CD4-positive, alpha-beta T cell (primary cell): ENCODE data around the gene IGF2BP2. TPM values are rescaled to one million over a fixed set of nuclear protein-coding genes. Genes with fewer than 3 reads are reported as not detected.

Experiments used
- ATAC-seq: fragments of 200-7000 bp; cut with Tn5 transposase; one replicate; pipeline ENCODE4 v1.10.0; 2022; ENCODE audit warnings: mild to moderate bottlenecking; ENCODE audit not compliant: poor library complexity
- CTCF ChIA-PET: fragments of 350-600 bp; sonication (Branson Sonifier 250); formaldehyde crosslinking; loops from one replicate; lab custom pipeline; 2021; ENCODE audit warnings: antibody characterized with exemption, inconsistent platforms; lab: Charles Lee
- POLR2A ChIA-PET: fragments of 350-600 bp; sonication (Branson Sonifier 250); formaldehyde crosslinking; loops from one replicate; lab custom pipeline; 2021; ENCODE audit warnings: antibody characterized with exemption, inconsistent platforms; lab: Charles Lee
- DNase-seq, 14 experiments: peaks; one replicate each; pipeline ENCODE4 v3.0.0-alpha.2; 2013 to 2020; ENCODE audit warnings: mixed read lengths in 2 of 14
- H3K27ac ChIP-seq, 2 donors: one replicate each; pipeline versions ENCODE4 v1.5.1 to v1.7.0; 2013; ENCODE audit warnings: low read length in 2 of 2, low read depth in 1 of 2, mild to moderate bottlenecking in 1 of 2
- H3K27me3 ChIP-seq, 2 experiments: 1 replicate in 1 of 2; 2 replicates in 1 of 2; pipeline versions ENCODE4 v1.6.1 to v1.7.0; 2013; ENCODE audit warnings: low read length in 2 of 2, control low read depth in 1 of 2, mild to moderate bottlenecking in 1 of 2, moderate library complexity in 1 of 2; ENCODE audit not compliant: insufficient read depth in 2 of 2, control insufficient read depth in 1 of 2
- H3K36me3 ChIP-seq: one replicate; pipeline ENCODE4 v1.6.1; 2013; ENCODE audit warnings: low read length, control low read depth; ENCODE audit not compliant: insufficient read depth
- H3K4me1 ChIP-seq: one replicate; pipeline ENCODE4 v1.6.1; 2013; ENCODE audit warnings: low read length, control low read depth; ENCODE audit not compliant: insufficient read depth
- H3K4me3 ChIP-seq: one replicate; pipeline ENCODE4 v1.5.1; 2013; ENCODE audit warnings: mild to moderate bottlenecking, low read length, moderate library complexity
- H3K9me3 ChIP-seq, 2 experiments: 1 replicate in 1 of 2; 2 replicates in 1 of 2; pipeline versions ENCODE4 v1.6.1 to v1.7.0; 2013; ENCODE audit warnings: low read length in 2 of 2, mild to moderate bottlenecking in 2 of 2, control low read depth in 1 of 2, moderate library complexity in 1 of 2; ENCODE audit not compliant: control insufficient read depth in 1 of 2, insufficient read depth in 1 of 2
- H3K27ac Mint-ChIP-seq: one replicate; pipeline ENCODE4 v1.8.0; 2020; ENCODE audit warnings: mixed read lengths
- H3K27me3 Mint-ChIP-seq: one replicate; pipeline ENCODE4 v1.8.0; 2021; ENCODE audit warnings: mixed read lengths
- H3K36me3 Mint-ChIP-seq: one replicate; pipeline ENCODE4 v1.8.0; 2021; ENCODE audit warnings: low read depth, mixed read lengths
- H3K4me1 Mint-ChIP-seq: one replicate; pipeline ENCODE4 v1.8.0; 2021; ENCODE audit warnings: low read depth, mixed read lengths
- H3K4me3 Mint-ChIP-seq: one replicate; pipeline ENCODE4 v1.8.0; 2020; ENCODE audit warnings: mild to moderate bottlenecking, mixed read lengths
- H3K9me3 Mint-ChIP-seq: one replicate; pipeline ENCODE4 v1.8.0; 2020; ENCODE audit warnings: mixed read lengths
- CTCF ChIP-seq: fragments of 200-600 bp; IDR thresholded peaks from one replicate; pipeline ENCODE4 v1.8.0; 2022; ENCODE audit warnings: antibody characterized with exemption, mild to moderate bottlenecking
- intact Hi-C, 2 experiments: fragments of 100-400 bp; cut with DNase I in 1 of 2; cut with micrococcal nuclease in 1 of 2; formaldehyde crosslinking; loops; one replicate each; pipeline versions ENCODE4 v1.15.1 to v1.9.0; 2023 to 2025; cut with DNase I, micrococcal nuclease
- total RNA-seq, 174 experiments: library from RNA in 2 of 174; stranded (reverse) in 2 of 174; gene quantifications; one replicate each; pipeline ENCODE4 v1.2.3 and lab custom pipeline; 2021 to 2026

The IGF2BP2 gene
- total RNA-seq, 2 experiments from 2014 or later, result 0.25 to 0.50 TPM

- H3K27ac ChIP-seq, result no peak overlapping the region
- H3K9me3 ChIP-seq, result no peaks in the 10 kb centered on the region
- no peak for TF ChIP-seq CTCF
- POLR2A ChIA-PET, result no interaction called here
- intact Hi-C loops, result no loop called here
- H3K4me1 ChIP-seq, result no peaks in the 10 kb centered on the region
- ATAC-seq (no peak), DNase-seq (no peak)
- peaks cover 8% of the 10 kb centered on the region for H3K27me3 Mint-ChIP-seq
- H3K9me3 Mint-ChIP-seq, result no peaks in the 10 kb centered on the region
- H3K4me3 ChIP-seq, result no peak overlapping the region
- H3K27ac Mint-ChIP-seq, result no peak overlapping the region
- H3K36me3 Mint-ChIP-seq, result no peaks in the 10 kb centered on the region
- H3K4me1 Mint-ChIP-seq, result no peaks in the 10 kb centered on the region
- no peaks in the 10 kb centered on the region for H3K36me3 ChIP-seq
- H3K27me3 ChIP-seq, result no peaks in the 10 kb centered on the region
- CTCF ChIA-PET, result interaction anchor here (0.5 kb wide), 1 partner anchor 15 kb away, joined by 3 read pairs; no protein-coding TSS in a partner anchor
- no peak overlapping the region for H3K4me3 Mint-ChIP-seq
Measured at GRCh38 chr3:185866995-185867394, 42.2 kb upstream of the IGF2BP2 start.

- no peaks in the 10 kb centered on the region for H3K36me3 ChIP-seq
- intact Hi-C loops, result no loop called here
- H3K27ac ChIP-seq, result no peak overlapping the region
- no peak for DNase-seq
- no peak for ATAC-seq
- Mint-ChIP-seq H3K4me3 (no peak overlapping the region), H3K36me3 (no peaks in the 10 kb centered on the region), H3K4me1 (no peaks in the 10 kb centered on the region), H3K27ac (no peak overlapping the region), H3K9me3 (no peaks in the 10 kb centered on the region), H3K27me3 (peaks cover 8% of the 10 kb centered on the region)
- CTCF ChIA-PET, result no interaction called here
- H3K4me3 ChIP-seq, result no peak overlapping the region
- H3K27me3 ChIP-seq, result no peaks in the 10 kb centered on the region
- H3K9me3 ChIP-seq, result no peaks in the 10 kb centered on the region
- no peaks in the 10 kb centered on the region for H3K4me1 ChIP-seq
- no peak for TF ChIP-seq CTCF
- POLR2A ChIA-PET, result no interaction called here
Measured at GRCh38 chr3:185866555-185866954, 41.7 kb upstream of the IGF2BP2 start.

GRCh38 chr3:185865247-185865646, 40.4 kb upstream of the IGF2BP2 start:
- Mint-ChIP-seq H3K27me3 (peaks cover 8% of the 10 kb centered on the region), H3K36me3 (no peaks in the 10 kb centered on the region), H3K27ac (no peak overlapping the region), H3K4me1 (no peaks in the 10 kb centered on the region), H3K4me3 (no peak overlapping the region), H3K9me3 (no peaks in the 10 kb centered on the region)
- intact Hi-C loops, result no loop called here
- TF ChIP-seq CTCF, result no peak
- ATAC-seq (no peak), DNase-seq (no peak)
- POLR2A ChIA-PET, result no interaction called here
- no peak overlapping the region for H3K4me3 ChIP-seq
- H3K36me3 ChIP-seq, result no peaks in the 10 kb centered on the region
- H3K4me1 ChIP-seq, result no peaks in the 10 kb centered on the region
- no peak overlapping the region for H3K27ac ChIP-seq
- CTCF ChIA-PET, result interaction anchor here (1.0 kb wide), 1 partner anchor 9 kb away, joined by 3 read pairs; no protein-coding TSS in a partner anchor
- H3K9me3 ChIP-seq, result no peaks in the 10 kb centered on the region
- no peaks in the 10 kb centered on the region for H3K27me3 ChIP-seq
